Measurements from ENCODE around the gene USP33. TPM values are rescaled to one million over a fixed set of nuclear protein-coding genes. Genes with fewer than 3 reads are reported as not detected.
A peak's percentile ranks its signal among the peaks of the same experiment; 100 is the strongest.

USP33 gene
- 47.0 and 47.6 TPM in 2 replicates for total RNA-seq

DNA sequence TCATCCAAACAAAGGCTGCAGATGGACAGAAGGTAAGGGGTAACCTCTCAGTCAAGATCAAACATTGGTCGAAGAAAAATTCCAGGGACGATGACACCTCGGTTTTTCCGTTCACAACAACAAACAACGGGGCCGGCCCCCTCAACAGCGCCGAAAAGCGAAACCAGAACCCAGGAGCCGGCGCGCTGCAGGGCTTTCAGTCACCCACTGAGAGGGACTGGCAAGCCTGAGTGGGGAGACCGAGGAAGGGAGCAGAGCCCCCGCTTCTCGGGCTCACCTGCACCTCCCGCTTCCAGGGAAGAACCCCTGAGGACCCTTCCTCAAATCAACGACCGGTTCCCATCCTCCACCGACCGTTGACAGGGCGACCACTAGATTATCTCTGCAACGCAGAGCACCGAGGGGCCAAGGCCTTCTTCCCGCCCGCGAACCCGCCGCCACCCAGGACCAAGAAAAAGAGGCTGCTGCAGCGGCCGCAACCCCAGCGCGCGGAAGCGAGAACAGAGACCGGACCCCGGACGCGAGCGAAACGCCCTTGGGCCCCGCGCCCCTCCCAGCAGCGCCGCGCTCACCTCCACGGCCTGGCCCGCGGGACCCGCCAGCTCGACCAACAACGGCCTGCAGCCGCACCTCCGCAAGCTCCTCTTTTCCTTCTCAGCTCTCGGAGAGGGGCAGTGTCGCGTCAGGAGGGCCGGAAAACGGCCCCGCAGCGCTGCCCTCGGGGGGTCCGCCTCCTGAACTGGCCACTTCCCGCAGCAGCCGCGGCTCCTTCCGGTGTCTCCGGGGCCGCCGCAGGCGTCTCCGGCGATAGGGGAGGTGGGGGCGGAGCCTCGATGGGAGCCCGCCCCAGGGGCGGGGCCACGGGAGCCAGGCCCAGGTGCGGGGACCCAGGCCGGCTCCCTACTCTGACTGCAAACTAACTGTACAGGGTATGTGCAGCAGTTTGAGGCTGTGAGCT is at the start of gene USP33:
Gene USP33 (minus strand): TSS at position 782 of the 958 bp plus-strand sequence. CDS start 18,155 bp downstream, outside the sequence.
- TF ChIP-seq, protein P1, sequence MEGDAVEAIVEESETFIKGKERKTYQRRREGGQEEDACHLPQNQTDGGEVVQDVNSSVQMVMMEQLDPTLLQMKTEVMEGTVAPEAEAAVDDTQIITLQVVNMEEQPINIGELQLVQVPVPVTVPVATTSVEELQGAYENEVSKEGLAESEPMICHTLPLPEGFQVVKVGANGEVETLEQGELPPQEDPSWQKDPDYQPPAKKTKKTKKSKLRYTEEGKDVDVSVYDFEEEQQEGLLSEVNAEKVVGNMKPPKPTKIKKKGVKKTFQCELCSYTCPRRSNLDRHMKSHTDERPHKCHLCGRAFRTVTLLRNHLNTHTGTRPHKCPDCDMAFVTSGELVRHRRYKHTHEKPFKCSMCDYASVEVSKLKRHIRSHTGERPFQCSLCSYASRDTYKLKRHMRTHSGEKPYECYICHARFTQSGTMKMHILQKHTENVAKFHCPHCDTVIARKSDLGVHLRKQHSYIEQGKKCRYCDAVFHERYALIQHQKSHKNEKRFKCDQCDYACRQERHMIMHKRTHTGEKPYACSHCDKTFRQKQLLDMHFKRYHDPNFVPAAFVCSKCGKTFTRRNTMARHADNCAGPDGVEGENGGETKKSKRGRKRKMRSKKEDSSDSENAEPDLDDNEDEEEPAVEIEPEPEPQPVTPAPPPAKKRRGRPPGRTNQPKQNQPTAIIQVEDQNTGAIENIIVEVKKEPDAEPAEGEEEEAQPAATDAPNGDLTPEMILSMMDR (IDR thresholded peaks at IDR 0.05; ENCODE audit: insufficient read depth, low read length, poor library complexity, severe bottlenecking) = no peak
- H3K36me3 ChIP-seq (ENCODE audit: control insufficient read depth, insufficient read depth, low read length) = no peaks in the 10 kb centered on the region
- peak; percentile 44 for DNase-seq (ENCODE audit: low read depth)
- peak within 1 kb of the TSS; percentile 62 for H3K4me3 ChIP-seq (ENCODE audit: low read depth, low read length)
- no peaks in the 10 kb centered on the region for H3K27me3 ChIP-seq (ENCODE audit: control insufficient read depth, insufficient read depth, low read length)

DNA sequence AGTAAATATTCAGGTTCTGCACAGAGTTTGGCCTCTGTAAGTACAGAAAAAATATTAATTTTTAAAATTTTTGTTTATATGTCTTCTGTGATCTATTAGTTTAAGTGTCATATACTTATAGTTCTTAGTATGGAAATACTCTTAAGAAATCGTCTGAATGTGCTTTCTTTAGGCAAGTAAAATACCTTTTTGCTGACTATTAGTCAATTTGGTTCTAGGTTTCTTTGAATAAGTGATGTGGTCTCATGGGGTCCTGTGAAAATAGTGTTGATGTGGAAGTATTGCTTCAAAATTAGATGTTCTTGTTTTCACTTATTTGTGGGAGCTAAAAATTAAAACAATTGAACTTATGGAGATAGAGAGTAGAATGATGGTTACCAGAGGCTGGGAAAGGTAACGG is 43.7 kb upstream of the USP33 start:
- DNase-seq (ENCODE audit: low read depth) = no peak
- TF ChIP-seq, protein P1 (IDR thresholded peaks at IDR 0.05; ENCODE audit: insufficient read depth, low read length, poor library complexity, severe bottlenecking) = no peak
- no peak overlapping the region for H3K4me3 ChIP-seq (ENCODE audit: low read depth, low read length)
- H3K27me3 ChIP-seq (ENCODE audit: control insufficient read depth, insufficient read depth, low read length) = no peaks in the 10 kb centered on the region
- no peaks in the 10 kb centered on the region for H3K36me3 ChIP-seq (ENCODE audit: control insufficient read depth, insufficient read depth, low read length)

DNA sequence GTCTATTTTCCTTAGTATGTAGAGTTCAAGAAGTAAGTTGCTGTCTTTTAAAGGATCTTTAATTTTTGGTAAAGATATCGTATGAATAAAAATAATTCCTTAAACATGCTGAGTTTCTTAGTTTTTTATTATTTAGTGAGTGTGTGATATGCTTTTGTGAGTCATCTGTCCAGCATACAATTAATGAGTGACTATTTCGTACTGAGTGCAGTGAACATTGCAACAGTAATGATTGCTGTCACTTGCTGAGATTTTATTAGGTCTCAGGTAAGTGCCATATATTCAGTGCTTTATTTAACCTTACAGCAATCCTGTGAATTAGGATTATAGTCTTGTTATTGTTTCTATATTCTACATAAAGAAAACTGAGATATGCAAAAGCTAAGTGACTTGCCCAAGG is 42.4 kb upstream of the USP33 start:
- TF ChIP-seq, protein P1 (IDR thresholded peaks at IDR 0.05; ENCODE audit: insufficient read depth, low read length, poor library complexity, severe bottlenecking) = no peak
- no peak for DNase-seq (ENCODE audit: low read depth)
- Histone ChIP-seq H3K36me3 (ENCODE audit: control insufficient read depth, insufficient read depth, low read length) (no peaks in the 10 kb centered on the region), H3K4me3 (ENCODE audit: low read depth, low read length) (no peak overlapping the region), H3K27me3 (ENCODE audit: control insufficient read depth, insufficient read depth, low read length) (no peaks in the 10 kb centered on the region)

DNA sequence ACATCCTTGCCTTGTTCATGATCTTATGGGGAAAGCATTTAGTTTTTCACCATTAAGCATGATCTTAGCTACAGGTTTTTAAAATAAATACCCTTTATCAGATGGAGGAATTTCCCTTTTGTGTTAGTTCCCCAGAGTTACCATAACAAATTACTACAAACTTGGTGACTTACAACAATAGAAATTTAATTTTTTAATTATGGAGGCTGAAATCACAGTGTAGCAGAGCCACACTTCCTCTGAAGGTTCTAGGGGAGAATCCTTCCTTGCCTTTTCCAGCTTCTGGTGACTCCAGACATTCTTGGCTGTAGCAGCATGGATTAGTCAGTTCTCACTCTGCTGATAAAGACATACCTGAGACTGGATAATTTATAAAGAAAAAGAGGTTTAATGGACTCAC is 38.3 kb upstream of the USP33 start:
- TF ChIP-seq, protein P1 (IDR thresholded peaks at IDR 0.05; ENCODE audit: insufficient read depth, low read length, poor library complexity, severe bottlenecking) = no peak
- Histone ChIP-seq H3K27me3 (ENCODE audit: control insufficient read depth, insufficient read depth, low read length) (no peaks in the 10 kb centered on the region), H3K4me3 (ENCODE audit: low read depth, low read length) (no peak overlapping the region), H3K36me3 (ENCODE audit: control insufficient read depth, insufficient read depth, low read length) (no peaks in the 10 kb centered on the region)
- DNase-seq (ENCODE audit: low read depth) = no peak

DNA sequence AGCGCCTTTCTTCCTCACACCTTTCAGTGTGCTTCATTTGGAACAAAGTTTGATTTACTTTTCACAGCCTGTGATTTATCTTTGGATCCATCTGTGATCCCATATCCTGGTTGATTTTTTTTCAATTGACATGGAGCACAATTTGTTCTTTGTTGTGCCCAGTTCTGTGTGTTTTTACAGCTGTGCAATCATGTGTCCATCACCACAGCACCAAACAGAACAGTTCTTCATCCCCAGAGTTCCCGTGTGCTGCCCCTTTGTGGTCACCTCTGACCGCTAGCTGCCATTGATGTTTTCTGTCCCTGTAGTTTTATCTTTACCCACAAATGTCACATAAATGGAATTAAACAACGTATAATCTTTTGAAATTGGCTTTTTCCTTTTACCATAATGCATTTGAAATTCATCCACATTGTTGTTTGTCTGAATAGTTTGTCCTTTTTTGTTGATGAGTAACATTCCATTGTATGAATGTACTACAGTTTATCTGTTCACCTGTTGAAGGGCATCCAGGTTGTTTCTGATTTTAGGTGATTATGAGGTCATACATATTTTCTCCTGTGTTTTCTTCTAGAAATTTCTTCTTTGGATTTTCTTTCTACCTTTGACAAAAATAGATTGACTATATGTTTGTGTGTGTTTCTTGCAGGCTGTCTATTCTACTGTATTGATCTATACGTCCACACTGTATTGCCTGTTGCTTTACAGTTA is 37.2 kb upstream of the USP33 start:
- no peaks in the 10 kb centered on the region for H3K36me3 ChIP-seq (ENCODE audit: control insufficient read depth, insufficient read depth, low read length)
- TF ChIP-seq, protein P1 (IDR thresholded peaks at IDR 0.05; ENCODE audit: insufficient read depth, low read length, poor library complexity, severe bottlenecking) = no peak
- H3K27me3 ChIP-seq (ENCODE audit: control insufficient read depth, insufficient read depth, low read length) = no peaks in the 10 kb centered on the region
- H3K4me3 ChIP-seq (ENCODE audit: low read depth, low read length) = no peak overlapping the region
- no peak for DNase-seq (ENCODE audit: low read depth)
